ENCODE data around the gene BTK.

BTK gene

GRCh38 chrX:101349193-101349562, 36.8 kb downstream of the BTK start:
- Histone ChIP-seq H4K20me1 (ENCODE audit: low read depth, low read length) (no peaks in the 10 kb centered on the region), H3K4me2 (ENCODE audit: low read depth, low read length, poor library complexity, severe bottlenecking) (peak overlapping the region; percentile 89)

DNA sequence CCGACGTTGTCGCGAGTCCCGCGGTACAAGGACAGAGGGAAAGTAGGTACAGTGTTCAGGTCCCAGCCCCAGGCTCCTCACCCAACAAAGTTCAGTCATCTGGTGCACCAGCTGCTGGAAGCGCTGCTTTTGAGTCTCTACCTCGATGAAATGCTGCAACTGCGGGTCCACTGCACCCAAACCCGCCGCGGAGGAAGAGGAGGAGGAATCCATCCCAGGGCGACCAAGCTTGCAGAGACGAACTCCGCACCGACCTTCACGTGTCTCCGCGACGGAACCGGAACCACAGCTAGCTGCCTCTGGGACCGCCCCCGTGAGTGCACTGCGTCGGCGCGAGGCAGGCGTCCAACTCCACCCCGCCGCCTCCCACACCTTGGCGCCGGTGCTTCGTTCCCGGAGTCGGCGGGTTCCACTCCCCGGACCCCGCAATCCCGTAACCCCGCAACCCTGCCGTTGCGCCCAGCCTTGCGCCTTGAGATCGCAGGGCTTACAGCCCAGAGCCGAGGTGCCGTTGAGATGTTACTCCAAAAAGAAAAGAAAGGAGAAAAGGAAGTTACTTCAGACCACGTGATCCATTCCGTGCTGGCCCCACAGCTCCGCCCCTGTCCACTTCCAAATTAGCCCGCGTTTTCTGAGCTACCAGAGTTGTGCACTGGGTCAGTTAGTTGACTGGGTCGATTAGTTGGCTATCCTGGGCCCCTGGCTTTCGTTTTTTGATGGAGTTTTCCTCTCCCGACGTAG, 37.4 kb downstream of the BTK start, which contains the start of gene TIMM8A:
Gene TIMM8A, minus strand, starts transcription at position 291 of the 741 bp plus-strand sequence. Its CDS starts 78 bp downstream, at position 213.
- no peaks in the 10 kb centered on the region for H3K9me3 ChIP-seq (ENCODE audit: insufficient read depth, low read length)
- TF ChIP-seq, protein P1, sequence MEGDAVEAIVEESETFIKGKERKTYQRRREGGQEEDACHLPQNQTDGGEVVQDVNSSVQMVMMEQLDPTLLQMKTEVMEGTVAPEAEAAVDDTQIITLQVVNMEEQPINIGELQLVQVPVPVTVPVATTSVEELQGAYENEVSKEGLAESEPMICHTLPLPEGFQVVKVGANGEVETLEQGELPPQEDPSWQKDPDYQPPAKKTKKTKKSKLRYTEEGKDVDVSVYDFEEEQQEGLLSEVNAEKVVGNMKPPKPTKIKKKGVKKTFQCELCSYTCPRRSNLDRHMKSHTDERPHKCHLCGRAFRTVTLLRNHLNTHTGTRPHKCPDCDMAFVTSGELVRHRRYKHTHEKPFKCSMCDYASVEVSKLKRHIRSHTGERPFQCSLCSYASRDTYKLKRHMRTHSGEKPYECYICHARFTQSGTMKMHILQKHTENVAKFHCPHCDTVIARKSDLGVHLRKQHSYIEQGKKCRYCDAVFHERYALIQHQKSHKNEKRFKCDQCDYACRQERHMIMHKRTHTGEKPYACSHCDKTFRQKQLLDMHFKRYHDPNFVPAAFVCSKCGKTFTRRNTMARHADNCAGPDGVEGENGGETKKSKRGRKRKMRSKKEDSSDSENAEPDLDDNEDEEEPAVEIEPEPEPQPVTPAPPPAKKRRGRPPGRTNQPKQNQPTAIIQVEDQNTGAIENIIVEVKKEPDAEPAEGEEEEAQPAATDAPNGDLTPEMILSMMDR (IDR thresholded peaks at IDR 0.05; ENCODE audit: insufficient read depth, low read length, poor library complexity, severe bottlenecking) = no peak
- TF ChIP-seq EZH2phosphoT487 (conservative IDR thresholded peaks at IDR 0.05; ENCODE audit: low read length) = no peak
- H4K20me1 ChIP-seq (ENCODE audit: low read depth, low read length) = no peaks in the 10 kb centered on the region
- H3K36me3 ChIP-seq (ENCODE audit: low read length) = no peaks in the 10 kb centered on the region
- H3K27ac ChIP-seq (ENCODE audit: low read depth, low read length) = peak within 1 kb of the TSS; percentile 69
- H3K9ac ChIP-seq (ENCODE audit: low read length) = peak within 1 kb of the TSS; percentile 89
- peak within 1 kb of the TSS; percentile 92 for H3K4me3 ChIP-seq (ENCODE audit: insufficient read depth, low read length, poor library complexity, severe bottlenecking)
- no peaks in the 10 kb centered on the region for H3K27me3 ChIP-seq (ENCODE audit: low read length)
- H3K79me2 ChIP-seq (ENCODE audit: insufficient read depth, low read length) = peaks cover 35% of the 10 kb centered on the region
- peak within 1 kb of the TSS; percentile 86 for H2AFZ ChIP-seq (ENCODE audit: low read depth, low read length, severe bottlenecking)
- no peaks in the 10 kb centered on the region for H3K9me2 ChIP-seq (replicated peaks; ENCODE audit: insufficient read depth, low read length)
- peaks cover 11% of the 10 kb centered on the region; the same call in 1 of the 2 replicates for H3F3A ChIP-seq (ENCODE audit: insufficient read depth)
- H3K4me2 ChIP-seq (ENCODE audit: low read depth, low read length, poor library complexity, severe bottlenecking) = peak within 1 kb of the TSS; percentile 89

More at GRCh38 chrX:101349193-101349562, 36.8 kb downstream of the BTK start:
- Histone ChIP-seq H3K9me3 (ENCODE audit: insufficient read depth, low read length) (no peaks in the 10 kb centered on the region), H3K36me3 (ENCODE audit: low read length) (no peaks in the 10 kb centered on the region), H2AFZ (ENCODE audit: low read depth, low read length, severe bottlenecking) (peak overlapping the region; percentile 86), H3F3A (ENCODE audit: insufficient read depth) (peaks cover 11% of the 10 kb centered on the region; the same call in 1 of the 2 replicates), H3K9me2 (replicated peaks; ENCODE audit: insufficient read depth, low read length) (no peaks in the 10 kb centered on the region), H3K27me3 (ENCODE audit: low read length) (no peaks in the 10 kb centered on the region), H3K79me2 (ENCODE audit: insufficient read depth, low read length) (peaks cover 35% of the 10 kb centered on the region), H3K4me3 (ENCODE audit: insufficient read depth, low read length, poor library complexity, severe bottlenecking) (peak overlapping the region; percentile 92), H3K27ac (ENCODE audit: low read depth, low read length) (peak overlapping the region; percentile 69), H3K9ac (ENCODE audit: low read length) (peak overlapping the region; percentile 89)
- no peak for TF ChIP-seq EZH2phosphoT487 (conservative IDR thresholded peaks at IDR 0.05; ENCODE audit: low read length)
- TF ChIP-seq, protein P1 (IDR thresholded peaks at IDR 0.05; ENCODE audit: insufficient read depth, low read length, poor library complexity, severe bottlenecking) = no peak

GRCh38 chrX:101347859-101348451, 38.0 kb downstream of the BTK start:
- Histone ChIP-seq H3K27ac (ENCODE audit: low read depth, low read length) (0 out of 2 replicates have a peak overlapping the region, but pooled peaks have one; percentile 26), H3K9ac (ENCODE audit: low read length) (peak overlapping the region; percentile 89), H3K36me3 (ENCODE audit: low read length) (no peaks in the 10 kb centered on the region), H3F3A (ENCODE audit: insufficient read depth) (peaks cover 11% of the 10 kb centered on the region; the same call in 1 of the 2 replicates), H4K20me1 (ENCODE audit: low read depth, low read length) (no peaks in the 10 kb centered on the region), H3K4me3 (ENCODE audit: insufficient read depth, low read length, poor library complexity, severe bottlenecking) (peak overlapping the region; percentile 92), H3K9me2 (replicated peaks; ENCODE audit: insufficient read depth, low read length) (no peaks in the 10 kb centered on the region), H3K9me3 (ENCODE audit: insufficient read depth, low read length) (no peaks in the 10 kb centered on the region), H3K4me2 (ENCODE audit: low read depth, low read length, poor library complexity, severe bottlenecking) (peak overlapping the region; percentile 89), H3K27me3 (ENCODE audit: low read length) (no peaks in the 10 kb centered on the region), H3K79me2 (ENCODE audit: insufficient read depth, low read length) (peaks cover 35% of the 10 kb centered on the region), H2AFZ (ENCODE audit: low read depth, low read length, severe bottlenecking) (peak overlapping the region; percentile 86)
- TF ChIP-seq, protein P1 (IDR thresholded peaks at IDR 0.05; ENCODE audit: insufficient read depth, low read length, poor library complexity, severe bottlenecking) = no peak
- no peak for TF ChIP-seq EZH2phosphoT487 (conservative IDR thresholded peaks at IDR 0.05; ENCODE audit: low read length)

Data from SU-DHL-6 (cell line).